WERI-Rb-1 (cell line): ENCODE results near the gene SNCB.

Source experiments
- DNase-seq: peaks from one replicate; pipeline ENCODE4 v3.0.0-alpha.2; 2020
- H3K27ac ChIP-seq: fragments of 250-450 bp; sonication (Bioruptor Pico); 2 replicates; pipeline ENCODE4 v1.5.1; 2020; ENCODE audit warnings: mild to moderate bottlenecking, moderate library complexity
- H3K27me3 ChIP-seq: fragments of 250-450 bp; sonication (Bioruptor Pico); 2 replicates; pipeline ENCODE4 v1.5.1; 2021; ENCODE audit warnings: mild to moderate bottlenecking, low read depth, moderate library complexity; ENCODE audit not compliant: insufficient read depth, severe bottlenecking
- H3K36me3 ChIP-seq: fragments of 250-450 bp; sonication (Bioruptor Pico); 2 replicates; pipeline ENCODE4 v1.5.1; 2020; ENCODE audit warnings: mild to moderate bottlenecking, moderate library complexity
- H3K4me3 ChIP-seq: 2 replicates; pipeline ENCODE4 v1.5.1; 2011; ENCODE audit warnings: low read depth, mild to moderate bottlenecking, control low read depth, low read length
- H3K9me3 ChIP-seq: fragments of 250-450 bp; sonication (Bioruptor Pico); 2 replicates; pipeline ENCODE4 v1.5.1; 2021; ENCODE audit warnings: mild to moderate bottlenecking, moderate library complexity; ENCODE audit not compliant: severe bottlenecking
- TF ChIP-seq, protein P1 (sequence below): IDR thresholded peaks from 2 replicates; pipeline ENCODE4 v1.5.1; 2011; ENCODE audit warnings: low read depth, mild to moderate bottlenecking, control low read depth, inconsistent platforms, low read length

SNCB gene

GRCh38 chr5:176659512-176659839 is 29.1 kb upstream of the SNCB start:
- TF ChIP-seq, protein P1, sequence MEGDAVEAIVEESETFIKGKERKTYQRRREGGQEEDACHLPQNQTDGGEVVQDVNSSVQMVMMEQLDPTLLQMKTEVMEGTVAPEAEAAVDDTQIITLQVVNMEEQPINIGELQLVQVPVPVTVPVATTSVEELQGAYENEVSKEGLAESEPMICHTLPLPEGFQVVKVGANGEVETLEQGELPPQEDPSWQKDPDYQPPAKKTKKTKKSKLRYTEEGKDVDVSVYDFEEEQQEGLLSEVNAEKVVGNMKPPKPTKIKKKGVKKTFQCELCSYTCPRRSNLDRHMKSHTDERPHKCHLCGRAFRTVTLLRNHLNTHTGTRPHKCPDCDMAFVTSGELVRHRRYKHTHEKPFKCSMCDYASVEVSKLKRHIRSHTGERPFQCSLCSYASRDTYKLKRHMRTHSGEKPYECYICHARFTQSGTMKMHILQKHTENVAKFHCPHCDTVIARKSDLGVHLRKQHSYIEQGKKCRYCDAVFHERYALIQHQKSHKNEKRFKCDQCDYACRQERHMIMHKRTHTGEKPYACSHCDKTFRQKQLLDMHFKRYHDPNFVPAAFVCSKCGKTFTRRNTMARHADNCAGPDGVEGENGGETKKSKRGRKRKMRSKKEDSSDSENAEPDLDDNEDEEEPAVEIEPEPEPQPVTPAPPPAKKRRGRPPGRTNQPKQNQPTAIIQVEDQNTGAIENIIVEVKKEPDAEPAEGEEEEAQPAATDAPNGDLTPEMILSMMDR, result no peak
- DNase-seq, result no peak
- Histone ChIP-seq H3K9me3 (no peaks in the 10 kb centered on the region), H3K4me3 (no peak overlapping the region), H3K27me3 (no peaks in the 10 kb centered on the region), H3K36me3 (no peaks in the 10 kb centered on the region; the same call in 1 of the 2 replicates), H3K27ac (no peak overlapping the region)

GRCh38 chr5:176658817-176659511 is 28.6 kb upstream of the SNCB start:
- Histone ChIP-seq H3K36me3 (no peaks in the 10 kb centered on the region; the same call in 1 of the 2 replicates), H3K9me3 (no peaks in the 10 kb centered on the region), H3K27me3 (no peaks in the 10 kb centered on the region), H3K4me3 (no peak overlapping the region), H3K27ac (no peak overlapping the region)
- DNase-seq, result no peak
- TF ChIP-seq, protein P1, result no peak

GRCh38 chr5:176658007-176658599 is 27.8 kb upstream of the SNCB start:
- Histone ChIP-seq H3K27ac (no peak overlapping the region), H3K36me3 (peaks cover 5% of the 10 kb centered on the region; the same call in 1 of the 2 replicates), H3K27me3 (no peaks in the 10 kb centered on the region), H3K9me3 (no peaks in the 10 kb centered on the region), H3K4me3 (no peak overlapping the region)
- TF ChIP-seq, protein P1, result peak; percentile 97
- peak; percentile 63 for DNase-seq

DNA sequence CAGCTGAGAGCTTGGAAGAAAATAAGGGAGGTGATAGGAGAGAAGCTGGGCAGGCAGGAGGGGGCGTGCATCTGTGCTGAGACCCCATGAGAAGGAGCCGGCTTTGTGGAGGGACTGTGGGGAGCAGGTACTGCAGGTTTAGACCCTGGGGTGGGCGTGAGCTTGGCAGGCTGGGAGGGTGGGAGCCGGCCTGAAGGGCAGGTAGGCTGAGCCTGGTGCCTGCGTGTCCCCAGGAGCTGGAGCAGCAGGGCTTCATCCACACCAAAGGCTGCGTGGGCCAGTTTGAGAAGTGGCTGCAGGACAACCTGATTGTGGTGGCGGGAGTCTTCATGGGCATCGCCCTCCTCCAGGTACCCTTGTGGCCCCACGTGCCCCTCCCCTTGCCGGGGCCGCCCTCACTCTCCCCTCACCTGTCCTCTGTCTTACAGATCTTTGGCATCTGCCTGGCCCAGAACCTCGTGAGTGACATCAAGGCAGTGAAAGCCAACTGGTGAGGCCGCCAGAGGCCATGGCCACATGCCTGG is 26.2 kb upstream of the SNCB start:
- H3K9me3 ChIP-seq, result no peaks in the 10 kb centered on the region
- peaks cover 11% of the 10 kb centered on the region for H3K36me3 ChIP-seq

GRCh38 chr5:176654856-176655255 is 24.5 kb upstream of the SNCB start:
- no peak overlapping the region for H3K4me3 ChIP-seq
- peaks cover 11% of the 10 kb centered on the region for H3K36me3 ChIP-seq
- no peaks in the 10 kb centered on the region for H3K9me3 ChIP-seq
- TF ChIP-seq, protein P1, result no peak
- H3K27me3 ChIP-seq, result no peaks in the 10 kb centered on the region
- no peak overlapping the region for H3K27ac ChIP-seq
- DNase-seq, result no peak

More for the DNA sequence above, 26.2 kb upstream of the SNCB start:
- TF ChIP-seq, protein P1, result no peak; the same call in 1 of the 2 replicates
- Histone ChIP-seq H3K27me3 (no peaks in the 10 kb centered on the region), H3K4me3 (no peak overlapping the region), H3K27ac (no peak overlapping the region)
- no peak for DNase-seq
